VCaP (cell line): ENCODE measurements around the gene BNIP5.

Source experiments
- H3K27ac ChIP-seq: fragments of 450-650 bp; 2 replicates; pipeline ENCODE4 v1.5.1; 2017
- TF ChIP-seq, protein P1 (sequence below): fragments of 450-650 bp; conservative IDR thresholded peaks from 2 replicates; pipeline ENCODE4 v1.5.1; 2017; ENCODE audit warnings: mild to moderate bottlenecking, moderate library complexity

Gene BNIP5

DNA sequence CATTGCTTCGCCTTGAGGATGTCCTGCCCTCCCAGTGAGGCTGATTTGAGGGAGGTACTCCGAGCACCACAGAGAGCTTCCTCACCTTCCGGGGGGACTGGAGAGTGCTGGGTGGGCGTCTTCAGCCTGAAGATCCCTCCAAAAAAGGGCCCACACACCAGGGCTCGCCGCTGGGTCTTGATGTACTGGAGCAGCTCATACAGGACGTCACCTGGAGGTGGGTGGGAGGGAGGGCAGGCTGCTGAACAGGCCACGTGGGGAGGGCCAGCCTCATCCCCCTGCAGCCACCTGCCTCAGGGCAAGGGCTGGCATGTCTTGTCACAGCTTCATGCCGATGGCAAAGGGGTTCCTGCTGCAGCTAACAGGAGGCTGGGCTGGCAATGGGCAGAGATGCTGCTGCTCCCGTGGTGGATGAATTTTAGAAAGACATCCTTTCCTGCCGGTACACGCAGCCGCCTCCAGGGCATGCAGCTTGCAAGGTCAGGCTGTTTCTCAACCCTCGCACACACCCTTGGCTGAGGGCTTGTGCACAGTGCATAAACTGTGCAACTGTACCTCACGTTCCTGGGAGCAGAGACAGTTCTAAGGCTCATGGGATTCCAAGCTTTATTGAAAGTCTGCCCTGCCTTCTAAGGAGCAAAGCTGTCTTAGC lies 36.8 kb upstream of the BNIP5 start:
- H3K27ac ChIP-seq: no peak overlapping the region
- TF ChIP-seq, protein P1, sequence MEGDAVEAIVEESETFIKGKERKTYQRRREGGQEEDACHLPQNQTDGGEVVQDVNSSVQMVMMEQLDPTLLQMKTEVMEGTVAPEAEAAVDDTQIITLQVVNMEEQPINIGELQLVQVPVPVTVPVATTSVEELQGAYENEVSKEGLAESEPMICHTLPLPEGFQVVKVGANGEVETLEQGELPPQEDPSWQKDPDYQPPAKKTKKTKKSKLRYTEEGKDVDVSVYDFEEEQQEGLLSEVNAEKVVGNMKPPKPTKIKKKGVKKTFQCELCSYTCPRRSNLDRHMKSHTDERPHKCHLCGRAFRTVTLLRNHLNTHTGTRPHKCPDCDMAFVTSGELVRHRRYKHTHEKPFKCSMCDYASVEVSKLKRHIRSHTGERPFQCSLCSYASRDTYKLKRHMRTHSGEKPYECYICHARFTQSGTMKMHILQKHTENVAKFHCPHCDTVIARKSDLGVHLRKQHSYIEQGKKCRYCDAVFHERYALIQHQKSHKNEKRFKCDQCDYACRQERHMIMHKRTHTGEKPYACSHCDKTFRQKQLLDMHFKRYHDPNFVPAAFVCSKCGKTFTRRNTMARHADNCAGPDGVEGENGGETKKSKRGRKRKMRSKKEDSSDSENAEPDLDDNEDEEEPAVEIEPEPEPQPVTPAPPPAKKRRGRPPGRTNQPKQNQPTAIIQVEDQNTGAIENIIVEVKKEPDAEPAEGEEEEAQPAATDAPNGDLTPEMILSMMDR: no peak

- H3K27ac ChIP-seq: no peak overlapping the region
- TF ChIP-seq, protein P1: no peak
Observed at GRCh38 chr6:36372088-36372487, 35.4 kb upstream of the BNIP5 start.

GRCh38 chr6:36371211-36371610 lies 34.5 kb upstream of the BNIP5 start:
- TF ChIP-seq, protein P1: no peak
- no peak overlapping the region for H3K27ac ChIP-seq

DNA sequence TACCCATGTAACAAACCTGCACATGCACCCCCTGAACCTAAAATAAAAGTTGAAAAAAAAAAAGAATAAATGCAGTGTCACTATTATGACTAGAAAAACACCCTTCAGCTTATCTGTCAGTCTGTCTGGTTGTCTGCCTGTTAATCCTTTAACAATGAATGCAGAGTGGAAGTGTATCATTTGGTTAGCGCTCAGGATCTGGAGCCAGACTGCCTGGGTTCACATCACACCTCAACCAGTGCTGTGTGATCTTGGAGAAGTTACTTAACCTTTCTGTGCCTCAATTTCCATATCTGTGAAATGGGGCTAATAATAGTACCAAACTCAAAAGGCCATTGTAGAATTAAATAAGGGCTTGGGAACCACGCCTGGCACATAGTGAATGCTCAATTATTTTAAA lies 34.0 kb upstream of the BNIP5 start:
- TF ChIP-seq, protein P1: no peak
- no peak overlapping the region for H3K27ac ChIP-seq

- TF ChIP-seq, protein P1: no peak
- no peak overlapping the region for H3K27ac ChIP-seq
Observed at GRCh38 chr6:36368921-36369865, 32.5 kb upstream of the BNIP5 start.

DNA sequence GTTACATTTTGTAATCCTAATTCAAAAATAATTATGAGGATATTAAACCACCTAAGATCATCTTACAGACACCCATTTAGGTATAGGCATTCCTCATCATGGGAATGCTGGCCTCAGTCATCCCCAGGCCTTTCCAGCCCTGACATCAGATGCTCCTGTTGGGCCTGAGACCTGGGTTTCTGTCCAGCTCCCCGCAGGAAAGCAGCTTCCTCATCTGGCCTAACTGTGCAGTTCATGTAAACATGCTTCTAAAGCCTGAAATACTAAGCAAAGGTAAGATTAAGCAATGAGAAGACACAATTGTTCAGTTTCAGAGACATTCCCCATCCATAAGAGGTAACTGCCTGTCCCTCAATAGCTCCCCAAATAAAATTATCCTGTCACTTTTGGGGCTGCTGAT lies 31.7 kb upstream of the BNIP5 start:
- TF ChIP-seq, protein P1: no peak
- no peak overlapping the region for H3K27ac ChIP-seq

- TF ChIP-seq, protein P1: no peak
- no peak overlapping the region for H3K27ac ChIP-seq
Observed at GRCh38 chr6:36367743-36368142, 31.1 kb upstream of the BNIP5 start.
